Medulla oblongata (tissue), 1 donor: ENCODE results near the gene SSC5D.
A peak's percentile ranks its signal among the peaks of the same experiment; 100 is the strongest.
"Not testable (repeated sequence)": the region's sequence is repeated elsewhere in the genome, so short reads cannot be mapped to it uniquely, and the experiment has no call there.

Source experiments
- DNase-seq: peaks from one replicate; pipeline ENCODE4 v3.0.0-alpha.2; 2015; ENCODE audit errors: extremely low spot score

The SSC5D gene

GRCh38 chr19:55487924-55488687 lies at the start of gene SSC5D:
SSC5D (plus strand) TSS chr19:55488436; CDS start chr19:55488590, 154 bp downstream.
- DNase-seq: peak; percentile 54

GRCh38 chr19:55439052-55439451 lies 49.2 kb upstream of the SSC5D start:
- DNase-seq: no peak

DNA sequence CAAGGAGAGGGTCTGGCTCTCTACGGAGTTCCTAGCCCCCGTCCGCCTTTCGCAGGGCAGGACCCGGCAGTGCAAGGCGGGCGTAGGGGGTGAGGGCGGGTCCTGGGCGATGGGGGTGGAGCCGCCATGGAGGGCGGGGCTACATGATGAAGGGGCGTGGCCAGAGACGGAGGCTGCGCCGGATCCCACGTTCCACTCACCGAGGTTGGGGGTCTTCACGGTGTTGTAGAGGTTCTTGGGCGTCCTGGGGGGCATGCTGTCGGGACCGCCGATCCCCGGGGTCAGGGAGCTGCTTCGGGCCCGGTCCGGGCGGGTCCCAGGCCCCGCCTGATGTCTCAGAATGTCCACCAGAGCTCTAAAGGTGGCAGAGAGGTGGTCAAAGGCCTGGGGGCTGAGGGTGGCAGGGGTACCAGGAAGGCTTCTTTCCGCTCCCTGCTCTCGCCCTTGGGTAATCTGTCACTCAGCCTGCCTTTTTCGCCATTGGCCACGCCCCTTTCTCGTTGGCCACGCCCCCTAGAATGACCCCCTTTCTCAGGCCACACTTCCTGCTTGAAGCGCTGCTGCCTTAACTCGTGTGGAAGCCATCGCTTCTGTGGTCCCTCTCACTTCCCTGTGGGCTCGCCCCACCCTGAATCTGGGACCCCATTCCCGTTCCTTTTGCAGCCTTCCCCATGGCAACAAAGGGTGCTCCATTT lies 47.7 kb upstream of the SSC5D start:
- no peak for DNase-seq

DNA sequence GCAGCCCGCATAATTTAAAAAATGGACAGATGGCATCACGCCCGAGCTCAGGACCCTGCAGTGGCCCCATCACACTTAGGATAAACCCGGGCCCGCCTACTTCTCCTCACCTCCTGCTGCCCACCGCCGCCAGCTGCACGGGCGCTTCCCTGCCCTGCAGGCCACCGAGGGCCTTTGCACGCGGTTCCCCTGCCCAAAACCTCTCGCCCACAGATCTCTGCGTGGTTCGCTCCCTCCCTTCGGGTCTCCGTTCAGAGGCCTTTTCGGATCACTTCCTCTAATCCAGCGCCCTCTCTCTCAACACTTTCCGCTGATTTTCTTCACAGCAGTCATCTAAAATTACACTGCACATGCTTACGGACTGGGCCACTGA lies 46.9 kb upstream of the SSC5D start:
- no peak for DNase-seq

DNA sequence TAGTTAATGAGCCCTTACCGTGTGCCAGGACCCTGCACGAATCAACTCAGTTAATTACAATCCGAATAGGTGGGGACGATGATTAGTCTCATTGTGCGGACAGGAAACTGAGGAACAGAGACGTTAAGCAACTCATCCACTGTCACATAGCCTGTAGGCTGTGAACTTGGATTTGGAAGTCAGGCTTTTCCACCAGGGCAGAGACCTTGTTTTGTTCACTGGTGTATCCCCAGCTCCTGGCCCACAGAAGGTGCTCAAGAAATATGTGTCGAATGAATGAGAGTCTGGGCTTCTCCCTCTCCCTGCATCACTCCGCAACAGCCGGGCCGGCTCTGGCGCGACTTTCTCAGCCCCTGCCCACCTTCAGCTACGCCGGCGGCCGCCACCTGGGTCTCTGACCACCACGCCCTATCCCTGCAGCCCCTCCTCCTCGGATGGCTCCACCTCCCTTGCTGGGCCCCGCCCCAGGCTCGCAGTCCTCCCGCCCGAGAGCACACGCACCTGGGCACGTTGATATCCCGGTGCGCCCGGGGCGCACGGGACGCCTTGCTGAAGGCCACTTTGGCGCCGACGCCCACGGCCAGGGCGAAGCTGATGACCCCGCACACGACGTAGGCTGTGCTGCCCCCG lies 46.4 kb upstream of the SSC5D start:
- no peak for DNase-seq

DNA sequence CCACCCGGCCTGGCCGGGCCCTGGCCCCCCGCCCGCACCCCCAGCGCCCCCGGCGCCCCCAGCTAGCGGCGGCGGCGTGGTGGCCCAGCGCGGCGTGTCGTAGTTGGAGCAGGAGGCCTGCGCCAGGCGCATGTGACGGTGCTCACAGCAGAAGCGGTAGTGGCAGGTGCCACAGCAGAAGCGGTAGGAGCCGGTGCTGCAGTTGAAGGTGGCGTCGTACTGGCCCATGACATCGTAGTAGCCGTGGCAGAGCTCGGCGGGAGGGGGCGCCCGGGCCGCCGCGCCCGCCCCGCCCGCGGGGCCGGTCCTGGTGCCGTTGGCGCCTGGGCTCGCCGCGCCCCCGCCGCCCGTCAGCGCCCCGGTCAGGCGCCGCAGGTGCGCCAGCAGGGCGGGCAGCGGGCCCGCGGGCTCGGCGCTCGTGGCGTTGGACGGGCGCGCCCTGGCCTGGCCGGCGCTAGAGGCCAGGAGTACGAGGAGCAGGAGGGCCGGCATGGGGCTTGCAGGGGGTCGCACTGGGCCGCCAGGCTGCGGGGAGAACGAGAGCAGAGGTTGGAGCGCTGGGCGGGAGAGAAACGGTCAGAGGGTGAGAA lies 45.8 kb upstream of the SSC5D start:
- no peak for DNase-seq

DNA sequence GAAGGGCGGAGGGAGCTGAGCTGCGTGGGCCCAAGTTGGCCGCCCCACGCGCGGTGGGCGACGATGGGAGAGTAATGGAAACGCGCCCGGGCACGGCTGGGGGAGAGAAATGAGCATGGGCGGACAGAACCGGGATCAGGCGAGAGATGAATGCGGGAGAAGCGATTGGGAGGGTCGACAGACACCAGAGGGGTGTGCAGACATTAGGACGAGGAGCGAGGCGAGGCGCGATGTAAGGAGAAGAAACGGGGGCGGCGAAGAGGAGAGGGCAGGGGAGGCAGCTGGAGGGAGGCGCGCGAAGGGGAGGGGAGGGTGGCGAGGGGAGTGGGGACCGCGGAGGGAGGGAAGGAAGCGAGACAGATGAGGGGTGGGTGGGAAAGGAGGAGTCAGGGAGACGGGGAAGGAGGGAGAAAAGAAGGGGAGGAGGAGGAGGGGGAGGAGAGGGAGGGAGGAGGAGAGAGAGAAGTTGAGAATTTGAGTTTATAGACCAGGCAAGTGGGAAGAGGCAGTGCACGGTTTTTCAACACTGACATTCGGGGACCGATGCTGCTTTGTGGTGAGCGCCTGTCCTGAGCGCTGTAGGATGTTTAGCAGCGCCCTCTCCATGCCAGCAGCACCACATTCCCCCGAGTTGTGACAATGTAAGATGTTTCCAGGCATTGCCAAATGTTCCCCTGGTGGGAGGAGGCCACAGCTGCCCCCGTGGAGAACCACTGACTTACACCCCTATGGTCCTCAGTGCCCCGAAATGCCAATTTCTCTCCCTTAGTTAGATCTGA lies 45.0 kb upstream of the SSC5D start, which contains the start of gene SHISA7:
Gene SHISA7 (minus strand): TSS at position 256 of the 779 bp plus-strand sequence. CDS start 437 bp downstream, outside the sequence.
- peak; percentile 60 for DNase-seq

GRCh38 chr19:55443824-55444480 lies 44.3 kb upstream of the SSC5D start:
- no peak for DNase-seq

DNA sequence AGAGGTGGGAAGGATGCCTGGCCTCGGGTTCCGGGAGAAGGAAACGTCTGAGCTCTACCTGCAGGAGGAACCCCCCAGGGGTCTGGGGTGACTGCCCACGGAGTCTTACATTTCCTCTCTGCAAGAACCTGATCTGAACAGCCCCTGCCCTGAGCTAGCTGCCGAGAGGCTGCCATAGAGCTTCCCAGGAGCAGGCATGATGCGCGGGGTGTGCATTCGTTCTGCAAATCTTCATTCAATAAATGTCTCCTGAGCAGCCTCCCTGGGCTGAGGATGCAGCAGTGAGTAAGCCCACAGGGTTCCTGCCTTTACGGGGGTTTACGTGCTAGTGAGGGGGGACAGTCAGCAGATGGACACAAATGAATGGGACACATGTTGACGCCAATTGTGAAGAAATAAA lies 43.6 kb upstream of the SSC5D start:
- DNase-seq: no peak

GRCh38 chr19:55446060-55446459 lies 42.2 kb upstream of the SSC5D start:
- DNase-seq: peak; percentile 2

- DNase-seq: peak; percentile 82
These were observed 40.6 kb upstream of the SSC5D start for GRCh38 chr19:55447421-55448174.

DNA sequence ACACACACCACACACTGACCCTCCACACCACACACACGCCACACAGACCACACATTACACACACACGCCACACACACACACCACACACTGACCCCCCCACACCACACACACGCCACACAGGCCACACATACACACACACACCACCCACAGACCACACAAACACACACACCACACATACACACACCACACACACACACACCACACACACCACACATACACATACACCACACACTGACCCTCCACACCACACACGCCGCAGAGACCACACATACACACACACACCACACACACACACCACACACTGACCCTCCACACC lies 40.1 kb upstream of the SSC5D start:
- DNase-seq: not testable (repeated sequence)

DNA sequence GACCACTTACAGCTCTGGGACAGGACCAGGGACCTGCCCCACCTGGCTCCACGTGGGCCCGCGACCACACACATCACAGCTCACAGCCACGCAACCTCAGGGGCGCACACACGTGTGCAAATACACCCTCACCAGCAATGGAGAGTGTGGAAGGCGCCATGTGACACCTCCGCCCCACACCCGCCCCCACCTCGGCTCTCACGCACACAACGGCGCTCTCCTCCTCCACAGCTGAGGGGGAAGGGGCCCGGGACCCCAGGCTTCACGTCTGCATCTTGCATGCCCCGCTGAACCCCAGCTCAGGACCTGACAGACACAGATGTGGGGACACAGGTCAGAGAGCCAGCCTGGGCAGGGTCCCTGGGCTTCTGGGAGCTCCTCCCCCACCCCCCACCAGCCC lies 38.8 kb upstream of the SSC5D start:
- no peak for DNase-seq

GRCh38 chr19:55451163-55451964 lies 36.9 kb upstream of the SSC5D start:
- DNase-seq: no peak

DNA sequence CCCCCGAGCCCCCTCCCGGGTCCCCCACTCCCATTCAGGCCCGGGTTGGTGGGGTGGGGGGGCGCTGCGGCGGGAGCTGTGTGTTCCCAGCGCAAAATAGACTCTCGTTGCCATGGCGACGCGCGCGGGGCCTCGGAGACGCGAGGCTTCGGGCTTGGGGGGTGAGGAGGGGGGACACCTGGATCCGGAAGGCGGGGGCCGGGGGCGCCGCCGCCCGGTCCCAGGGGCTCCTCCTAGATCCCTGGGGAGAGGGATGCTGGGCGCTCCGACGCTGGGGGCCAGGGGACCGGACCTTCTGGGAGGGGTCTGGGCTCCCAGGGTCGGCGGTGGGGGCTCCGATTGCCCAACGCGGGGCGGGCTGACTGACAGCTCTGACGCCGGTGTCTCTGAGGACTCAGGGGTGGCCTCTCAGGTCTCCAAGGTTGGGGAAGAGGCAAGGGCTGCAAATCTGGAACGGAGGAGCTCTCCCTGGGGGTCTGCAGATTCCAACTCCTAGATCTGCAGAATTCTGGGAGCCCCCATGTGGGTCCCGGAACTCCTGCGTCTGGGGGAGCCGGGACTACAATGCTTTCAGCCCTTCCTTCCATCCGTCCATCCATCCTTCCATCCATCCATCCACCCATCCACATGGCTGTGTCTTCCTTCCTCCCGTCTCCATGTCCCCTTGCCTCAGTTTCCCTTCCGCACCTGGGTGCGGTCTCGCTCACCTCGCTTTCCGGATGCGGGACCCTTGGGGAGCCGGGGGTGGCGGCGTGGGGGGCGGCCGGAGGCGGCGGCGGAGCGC lies 36.1 kb upstream of the SSC5D start:
- peak; percentile 54 for DNase-seq

DNA sequence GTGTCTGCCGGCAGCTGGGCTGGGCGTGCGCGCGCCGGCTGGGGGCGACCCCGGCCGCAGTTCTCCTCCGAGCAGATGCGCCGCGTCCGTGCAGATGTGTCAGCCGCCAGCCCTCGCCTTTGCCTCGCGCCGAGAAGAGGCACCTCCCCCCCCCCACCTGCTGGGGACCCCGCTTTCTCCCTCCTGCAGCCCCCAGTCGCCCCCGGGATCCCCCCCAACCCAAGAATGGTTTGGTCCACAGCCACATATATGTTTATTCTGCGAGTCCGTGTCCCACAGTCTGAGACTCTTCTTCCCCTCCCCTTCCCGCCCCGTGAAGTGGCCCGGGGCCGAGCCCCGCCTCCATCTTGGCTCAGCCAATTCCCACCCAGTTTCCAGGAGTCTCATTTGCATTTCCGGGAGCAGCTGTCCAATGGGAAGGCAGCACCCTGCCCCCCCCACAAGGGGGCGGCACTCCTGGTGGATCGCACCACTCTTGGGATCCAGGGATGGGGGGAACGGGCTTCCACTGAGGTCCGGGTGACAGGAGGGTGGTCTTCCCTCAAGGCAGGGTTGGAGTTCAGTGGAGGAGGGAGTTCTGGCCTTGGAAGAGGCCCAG lies 35.4 kb upstream of the SSC5D start:
- peak; percentile 96 for DNase-seq

GRCh38 chr19:55453511-55454260 lies 34.5 kb upstream of the SSC5D start:
- no peak for DNase-seq

- peak; percentile 78 for DNase-seq
These were observed 33.4 kb upstream of the SSC5D start for GRCh38 chr19:55454787-55455243.
